Peyer's patch (tissue), 4 donors: ENCODE results near the gene FAM111A. TPM values are rescaled to one million over a fixed set of nuclear protein-coding genes. Genes with fewer than 3 reads are reported as not detected.

Source experiments
- DNase-seq, 3 donors: peaks; one replicate each; pipeline ENCODE4 v3.0.0-alpha.2; 2017 to 2019
- H3K27ac ChIP-seq, 4 donors: fragments of 200-600 bp; sonication (generic); one replicate each; pipeline ENCODE4 v1.5.1; 2016 to 2019
- H3K27me3 ChIP-seq, 2 donors: fragments of 200-600 bp; sonication (generic); one replicate each; pipeline ENCODE4 v1.5.1; 2019
- H3K36me3 ChIP-seq, 3 donors: fragments of 200-600 bp; sonication (generic); one replicate each; pipeline ENCODE4 v1.5.1; 2016 to 2019
- H3K4me1 ChIP-seq, 4 donors: fragments of 200-600 bp; sonication (generic); one replicate each; pipeline ENCODE4 v1.5.1; 2016 to 2019
- H3K4me3 ChIP-seq, 4 donors: fragments of 200-600 bp; sonication (generic); 1 replicate in 3 of 4; 2 replicates in 1 of 4; pipeline ENCODE4 v1.5.1; 2016 to 2019; ENCODE audit warnings: mild to moderate bottlenecking in 1 of 4
- H3K9me3 ChIP-seq, 4 donors: fragments of 200-600 bp; sonication (generic); one replicate each; pipeline ENCODE4 v1.5.1; 2016 to 2019; ENCODE audit warnings: mild to moderate bottlenecking in 1 of 4
- POLR2A ChIP-seq, 2 donors: fragments of 450-650 bp; IDR thresholded peaks; one replicate each; pipeline ENCODE4 v1.5.1; 2017; ENCODE audit warnings: antibody characterized with exemption in 2 of 2, mild to moderate bottlenecking in 2 of 2, moderate library complexity in 2 of 2
- total RNA-seq, 4 donors: library from RNA; depleted of rRNA; stranded (reverse); fragments of >200 nt; gene quantifications; one replicate each; pipeline ENCODE4 v1.1.0, GENCODE V29; 2016
- TF ChIP-seq, protein P1 (sequence below), 6 experiments: fragments of 450-650 bp in 4 of 6; fragments of 200-600 bp in 2 of 6; sonication (generic) in 1 of 6; IDR thresholded peaks; one replicate each; pipeline ENCODE4 v1.5.1; 2017 to 2019; ENCODE audit warnings: antibody characterized with exemption in 6 of 6, mild to moderate bottlenecking in 3 of 6, moderate library complexity in 1 of 6

Gene FAM111A
- total RNA-seq, 4 donors from 2014 or later = 43.0 to 96.6 (median 68.5) TPM

DNA sequence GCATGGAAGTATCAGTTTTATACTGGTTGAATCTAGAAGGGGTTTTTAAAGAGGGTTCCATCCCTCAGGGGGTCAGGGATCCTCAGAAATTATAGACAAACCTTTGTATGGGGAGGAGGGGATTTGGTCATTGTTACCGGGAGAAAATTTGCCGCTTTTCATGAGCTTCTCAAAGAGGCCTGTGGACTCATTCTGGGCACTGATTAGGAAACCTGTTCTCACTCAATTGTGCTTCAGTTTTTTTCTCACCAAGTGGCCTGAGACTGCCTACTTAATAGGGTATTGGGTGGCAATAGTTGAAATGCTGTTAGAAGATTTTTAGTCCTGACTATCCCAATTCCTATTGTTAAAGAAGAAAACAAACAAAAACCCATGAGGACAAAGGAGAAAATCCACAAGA, 56.1 kb downstream of the FAM111A start:
- no peak overlapping the region for H3K27ac ChIP-seq
- H3K4me1 ChIP-seq = no peaks in the 10 kb centered on the region
- TF ChIP-seq POLR2A (IDR thresholded peaks at IDR 0.05) = no peak
- TF ChIP-seq, protein P1, sequence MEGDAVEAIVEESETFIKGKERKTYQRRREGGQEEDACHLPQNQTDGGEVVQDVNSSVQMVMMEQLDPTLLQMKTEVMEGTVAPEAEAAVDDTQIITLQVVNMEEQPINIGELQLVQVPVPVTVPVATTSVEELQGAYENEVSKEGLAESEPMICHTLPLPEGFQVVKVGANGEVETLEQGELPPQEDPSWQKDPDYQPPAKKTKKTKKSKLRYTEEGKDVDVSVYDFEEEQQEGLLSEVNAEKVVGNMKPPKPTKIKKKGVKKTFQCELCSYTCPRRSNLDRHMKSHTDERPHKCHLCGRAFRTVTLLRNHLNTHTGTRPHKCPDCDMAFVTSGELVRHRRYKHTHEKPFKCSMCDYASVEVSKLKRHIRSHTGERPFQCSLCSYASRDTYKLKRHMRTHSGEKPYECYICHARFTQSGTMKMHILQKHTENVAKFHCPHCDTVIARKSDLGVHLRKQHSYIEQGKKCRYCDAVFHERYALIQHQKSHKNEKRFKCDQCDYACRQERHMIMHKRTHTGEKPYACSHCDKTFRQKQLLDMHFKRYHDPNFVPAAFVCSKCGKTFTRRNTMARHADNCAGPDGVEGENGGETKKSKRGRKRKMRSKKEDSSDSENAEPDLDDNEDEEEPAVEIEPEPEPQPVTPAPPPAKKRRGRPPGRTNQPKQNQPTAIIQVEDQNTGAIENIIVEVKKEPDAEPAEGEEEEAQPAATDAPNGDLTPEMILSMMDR (IDR thresholded peaks at IDR 0.05) = no peak
- H3K36me3 ChIP-seq = peaks cover 0 to 36% (median 2%) of the 10 kb centered on the region in 3 donors
- no peak overlapping the region for H3K4me3 ChIP-seq
- no peaks in the 10 kb centered on the region for H3K27me3 ChIP-seq
- DNase-seq = no peak
- H3K9me3 ChIP-seq = no peaks in the 10 kb centered on the region

- peak overlapping the region in 1 of 4 donors; percentile 11 for H3K27ac ChIP-seq
- TF ChIP-seq, protein P1 (IDR thresholded peaks at IDR 0.05) = no peak
- no peak for DNase-seq
- H3K9me3 ChIP-seq = no peaks in the 10 kb centered on the region
- peaks cover 0 to 30% (median 2%) of the 10 kb centered on the region in 3 donors for H3K36me3 ChIP-seq
- H3K27me3 ChIP-seq = no peaks in the 10 kb centered on the region
- H3K4me3 ChIP-seq = no peak overlapping the region
- no peaks in the 10 kb centered on the region for H3K4me1 ChIP-seq
These were observed 57.1 kb downstream of the FAM111A start for GRCh38 chr11:59199546-59200422.

- TF ChIP-seq POLR2A (IDR thresholded peaks at IDR 0.05) = no peak
- TF ChIP-seq, protein P1 (IDR thresholded peaks at IDR 0.05) = no peak
- Histone ChIP-seq H3K36me3 (peaks cover 0 to 30% (median 1%) of the 10 kb centered on the region in 3 donors), H3K27me3 (no peaks in the 10 kb centered on the region), H3K27ac (no peak overlapping the region), H3K9me3 (no peaks in the 10 kb centered on the region), H3K4me3 (no peak overlapping the region), H3K4me1 (no peaks in the 10 kb centered on the region)
- no peak for DNase-seq
These were observed 57.7 kb downstream of the FAM111A start for GRCh38 chr11:59200423-59200746.

GRCh38 chr11:59201353-59201752, 58.7 kb downstream of the FAM111A start:
- H3K36me3 ChIP-seq = peaks cover 0 to 30% (median 2%) of the 10 kb centered on the region in 3 donors
- no peak for TF ChIP-seq POLR2A (IDR thresholded peaks at IDR 0.05)
- TF ChIP-seq, protein P1 (IDR thresholded peaks at IDR 0.05) = peak in 4 of 6 experiments; percentile 26 to 29 (median 28)
- no peaks in the 10 kb centered on the region for H3K4me1 ChIP-seq
- H3K27me3 ChIP-seq = no peaks in the 10 kb centered on the region
- DNase-seq = no peak
- no peaks in the 10 kb centered on the region for H3K9me3 ChIP-seq
- no peak overlapping the region for H3K27ac ChIP-seq
- H3K4me3 ChIP-seq = no peak overlapping the region

Other genes starting within 250 kb of the FAM111A start
- 1 to 10 TPM in 2 of 4 donors, not detected in 2; 2.4 to 3.6 TPM for gene GLYATL1, start 203.4 kb upstream of the FAM111A start, total RNA-seq
- not detected for gene GLYATL1B, start 56.5 kb upstream of the FAM111A start, total RNA-seq
- gene FAM111B, start 35.6 kb upstream of the FAM111A start, total RNA-seq = 1 to 10 TPM; 1.8 to 6.0 (median 4.7) TPM
- gene DTX4, start 29.3 kb downstream of the FAM111A start, total RNA-seq = 10 to 100 TPM; 41.3 to 93.8 (median 60.9) TPM
- 10 to 100 TPM in 1 of 4 donors, 1 to 10 TPM in 3; 3.5 to 51.2 (median 6.0) TPM for gene MPEG1, start 70.1 kb downstream of the FAM111A start, total RNA-seq
- not detected for gene OR5AN1, start 216.0 kb downstream of the FAM111A start, total RNA-seq